Astrocyte of the cerebellum (primary cell): ENCODE results near the gene ENC1.

ENCODE experiments used
- DNase-seq: peaks from one replicate; pipeline ENCODE4 v3.0.0-alpha.2; 2011; ENCODE audit warnings: low read depth
- H3K4me3 ChIP-seq: 2 replicates; pipeline ENCODE4 v1.5.1; 2011; ENCODE audit warnings: mild to moderate bottlenecking, low read depth, low read length, moderate library complexity
- in situ Hi-C: cut with HindIII; loops from 2 replicates; pipeline ENCODE4 v1.10.0; 2017; ENCODE audit warnings: low sequenced_read_pairs
- TF ChIP-seq, protein P1 (sequence below): IDR thresholded peaks from 2 replicates; pipeline ENCODE4 v1.5.1; 2012; ENCODE audit warnings: low read length, low read depth, moderate library complexity, mild to moderate bottlenecking; ENCODE audit errors: missing control alignments

Gene ENC1

DNA sequence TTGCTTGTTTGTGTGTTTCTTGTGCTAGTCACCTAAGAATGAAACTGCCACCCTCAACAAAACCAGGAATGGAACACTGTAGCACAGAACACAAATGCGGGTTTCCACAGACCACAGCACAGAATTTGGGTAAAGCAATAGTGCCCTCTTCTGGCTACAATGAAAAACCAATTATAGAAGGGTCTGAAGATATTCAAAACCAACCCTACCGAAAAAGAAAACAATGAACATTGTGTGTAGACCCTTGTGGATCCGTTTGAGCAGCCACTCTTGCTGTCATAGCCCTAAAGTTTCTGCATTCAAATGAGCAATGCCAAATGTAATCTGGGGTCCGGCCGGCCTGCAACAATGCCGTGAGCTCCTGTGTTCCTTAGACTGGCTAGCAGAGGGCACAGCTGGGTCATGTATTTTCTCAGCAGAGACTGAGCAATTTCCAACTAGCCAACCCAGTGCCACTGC is 8.3 kb upstream of the ENC1 start:
- in situ Hi-C loops: no loop called here
- no peak for DNase-seq
- H3K4me3 ChIP-seq: no peak overlapping the region
- TF ChIP-seq, protein P1, sequence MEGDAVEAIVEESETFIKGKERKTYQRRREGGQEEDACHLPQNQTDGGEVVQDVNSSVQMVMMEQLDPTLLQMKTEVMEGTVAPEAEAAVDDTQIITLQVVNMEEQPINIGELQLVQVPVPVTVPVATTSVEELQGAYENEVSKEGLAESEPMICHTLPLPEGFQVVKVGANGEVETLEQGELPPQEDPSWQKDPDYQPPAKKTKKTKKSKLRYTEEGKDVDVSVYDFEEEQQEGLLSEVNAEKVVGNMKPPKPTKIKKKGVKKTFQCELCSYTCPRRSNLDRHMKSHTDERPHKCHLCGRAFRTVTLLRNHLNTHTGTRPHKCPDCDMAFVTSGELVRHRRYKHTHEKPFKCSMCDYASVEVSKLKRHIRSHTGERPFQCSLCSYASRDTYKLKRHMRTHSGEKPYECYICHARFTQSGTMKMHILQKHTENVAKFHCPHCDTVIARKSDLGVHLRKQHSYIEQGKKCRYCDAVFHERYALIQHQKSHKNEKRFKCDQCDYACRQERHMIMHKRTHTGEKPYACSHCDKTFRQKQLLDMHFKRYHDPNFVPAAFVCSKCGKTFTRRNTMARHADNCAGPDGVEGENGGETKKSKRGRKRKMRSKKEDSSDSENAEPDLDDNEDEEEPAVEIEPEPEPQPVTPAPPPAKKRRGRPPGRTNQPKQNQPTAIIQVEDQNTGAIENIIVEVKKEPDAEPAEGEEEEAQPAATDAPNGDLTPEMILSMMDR: peak; percentile 57

DNA sequence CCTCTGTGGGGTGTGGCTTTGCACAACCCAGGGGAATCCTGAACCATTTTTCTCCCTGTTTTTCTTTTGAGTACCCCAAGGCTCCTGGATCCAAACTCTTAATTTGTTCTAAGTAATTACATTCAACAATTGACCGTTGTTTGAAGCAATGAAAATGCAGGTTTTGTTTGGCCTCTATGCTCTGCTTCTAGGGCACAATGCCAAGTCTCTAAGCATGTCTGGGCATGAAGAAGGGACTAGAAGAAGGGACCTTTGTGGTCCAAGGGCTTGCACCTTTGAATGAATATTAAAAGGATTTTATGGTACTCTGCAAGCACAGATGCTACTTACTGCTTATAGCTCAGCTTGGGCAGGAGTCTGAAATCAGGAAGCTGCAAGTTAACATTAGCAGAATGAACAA is 6.6 kb upstream of the ENC1 start:
- TF ChIP-seq, protein P1: no peak
- no peak for DNase-seq
- in situ Hi-C loops: no loop called here
- H3K4me3 ChIP-seq: no peak overlapping the region

DNA sequence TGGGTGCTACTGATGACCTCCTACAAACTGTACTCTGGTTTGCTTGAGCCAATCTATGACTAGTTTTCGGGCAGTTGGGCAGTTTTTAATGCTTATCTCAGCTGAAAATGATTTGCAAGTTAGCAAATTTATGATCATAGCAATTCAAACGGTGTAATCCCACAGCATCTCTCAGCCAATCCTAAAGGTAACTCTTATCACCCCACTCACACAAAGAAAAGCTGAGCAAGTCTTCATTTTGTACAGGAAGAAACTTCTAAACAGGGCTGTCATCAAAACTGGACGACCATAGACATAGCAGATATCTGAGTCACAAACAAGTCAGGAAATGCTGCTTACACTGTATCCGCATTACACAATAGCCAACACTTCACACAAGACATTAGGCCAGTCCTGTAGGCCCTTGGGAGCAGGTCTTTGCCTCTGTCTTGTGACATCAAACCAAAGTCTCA is 2.6 kb upstream of the ENC1 start:
- peak; percentile 57 for DNase-seq
- no peak overlapping the region for H3K4me3 ChIP-seq
- TF ChIP-seq, protein P1: no peak
- in situ Hi-C loops: no loop called here

DNA sequence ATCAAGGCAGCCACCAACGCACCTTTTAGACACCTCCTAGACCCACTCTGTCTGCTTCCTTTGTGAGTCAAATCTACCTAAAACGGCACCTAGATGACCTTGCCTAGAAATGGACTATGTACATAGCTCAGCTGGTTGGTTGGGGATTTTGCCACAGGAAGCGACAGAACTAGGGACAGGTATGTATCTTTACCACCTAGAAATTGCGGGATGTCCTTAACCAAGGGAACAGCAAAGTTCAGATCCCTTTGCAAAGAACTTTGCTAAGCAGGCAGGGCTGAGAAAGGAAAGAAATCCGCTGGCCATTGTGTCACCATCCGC is 2.0 kb upstream of the ENC1 start:
- no peak for DNase-seq
- no peak overlapping the region for H3K4me3 ChIP-seq
- in situ Hi-C loops: no loop called here
- TF ChIP-seq, protein P1: no peak

DNA sequence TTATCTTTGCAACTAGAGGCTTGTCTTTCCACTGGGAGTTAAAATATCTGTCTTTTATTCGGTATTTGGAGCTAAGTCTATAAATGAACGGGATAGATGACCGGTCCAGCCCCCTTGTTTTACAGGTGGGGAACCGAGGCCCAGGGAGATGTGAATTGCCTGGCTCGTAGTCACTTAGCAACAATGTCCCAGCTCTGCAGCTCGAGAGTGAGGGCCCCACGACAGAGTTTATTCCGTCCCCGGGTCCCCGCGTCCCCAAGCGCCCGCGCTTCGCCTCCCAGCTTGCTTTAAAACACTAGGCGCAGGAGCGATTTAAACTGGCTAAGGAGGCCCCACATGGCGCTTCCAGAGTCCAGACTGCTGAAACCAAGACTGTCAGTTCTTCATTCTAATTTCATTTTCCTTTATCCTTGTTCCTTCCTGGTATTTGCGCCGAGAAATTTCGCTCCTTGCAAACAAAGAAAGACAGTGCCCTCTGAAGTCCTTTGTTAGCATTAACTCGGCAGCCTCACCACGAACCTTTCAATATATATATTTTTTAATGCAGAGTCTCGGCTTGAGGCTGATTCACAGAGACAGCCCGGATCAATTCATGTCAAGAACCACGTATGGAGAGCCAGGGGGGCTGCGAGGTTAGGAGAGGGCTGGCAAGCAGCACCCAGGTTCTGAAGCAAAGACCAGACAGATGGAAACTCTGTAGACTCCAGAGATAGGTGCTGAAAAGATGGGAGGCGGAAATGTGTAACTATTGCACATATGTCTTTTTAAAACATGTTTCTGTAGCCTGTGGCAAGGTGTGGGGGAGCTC is 1.4 kb upstream of the ENC1 start:
- TF ChIP-seq, protein P1: peak; percentile 67
- in situ Hi-C loops: no loop called here
- peak overlapping the region; percentile 89 for H3K4me3 ChIP-seq
- peak; percentile 72 for DNase-seq

DNA sequence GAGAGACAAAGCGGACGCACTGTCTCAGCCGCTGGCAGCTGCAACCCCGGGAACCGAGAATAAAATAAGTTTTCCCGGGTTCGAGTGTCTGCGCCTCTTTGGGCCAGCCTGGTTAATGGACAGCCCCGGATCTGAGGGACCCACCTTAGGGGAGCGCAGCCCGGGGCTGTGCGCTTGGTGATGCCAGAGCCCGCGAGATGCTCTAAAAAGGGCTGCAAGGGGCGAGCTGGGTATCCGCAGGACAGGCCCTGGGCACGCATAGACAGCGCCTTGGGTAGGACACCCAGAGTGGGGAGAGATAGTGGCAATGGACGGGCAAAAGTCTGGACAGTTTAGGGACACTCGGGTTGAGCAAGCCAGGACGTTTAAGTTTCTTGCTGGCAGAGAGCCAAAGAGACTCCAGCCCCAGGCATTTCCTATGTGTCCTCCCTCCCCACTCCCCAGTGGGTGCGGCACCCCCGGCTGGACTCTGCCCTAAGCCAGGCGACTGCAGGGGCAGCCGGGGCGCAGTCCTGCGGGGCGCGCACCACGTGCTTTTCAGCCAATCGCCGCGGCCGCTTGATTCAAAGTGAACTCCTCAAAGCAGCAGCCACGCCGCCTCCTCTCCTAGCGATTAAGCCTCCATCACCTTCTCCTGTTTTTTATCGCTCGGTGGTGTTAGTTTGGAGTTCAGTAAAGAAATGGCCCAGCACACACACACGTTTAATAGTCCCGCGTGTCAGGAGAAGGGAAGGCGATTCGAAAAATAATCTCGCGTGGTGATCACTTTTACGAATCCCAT is 616 bp upstream of the ENC1 start:
- no peak for DNase-seq
- TF ChIP-seq, protein P1: no peak
- in situ Hi-C loops: no loop called here
- H3K4me3 ChIP-seq: peak overlapping the region; percentile 89
